Measurements from ENCODE around the gene TMEM245.

- no peak for TF ChIP-seq POLR2A (IDR thresholded peaks at IDR 0.05; ENCODE audit: low read depth, low read length)
- TF ChIP-seq POLR2AphosphoS5 (IDR thresholded peaks at IDR 0.05; ENCODE audit: low read depth, low read length) = no peak
- no peak for TF ChIP-seq TAF1 (IDR thresholded peaks at IDR 0.05; ENCODE audit: borderline replicate concordance, low read depth, low read length)
Measured at GRCh38 chr9:109101202-109101595, 18.5 kb downstream of the TMEM245 start.
